Endothelial cell (in vitro differentiated cells): ENCODE measurements around the gene FEM1B. TPM values are rescaled to one million over a fixed set of nuclear protein-coding genes. Genes with fewer than 3 reads are reported as not detected.

Experiments used
- DNase-seq: peaks from one replicate; pipeline ENCODE4 v3.0.0; 2021; ENCODE audit warnings: low spot score
- H3K27ac Mint-ChIP-seq: one replicate; pipeline ENCODE4 v1.8.0; 2021; ENCODE audit warnings: mixed read lengths, inconsistent platforms; ENCODE audit not compliant: unreplicated experiment
- H3K27me3 Mint-ChIP-seq: one replicate; pipeline ENCODE4 v1.8.0; 2021; ENCODE audit warnings: mild to moderate bottlenecking, moderate library complexity, mixed read lengths, inconsistent platforms; ENCODE audit not compliant: unreplicated experiment
- H3K36me3 Mint-ChIP-seq: one replicate; pipeline ENCODE4 v1.8.0; 2021; ENCODE audit warnings: mild to moderate bottlenecking, low read depth, mixed read lengths, inconsistent platforms; ENCODE audit not compliant: unreplicated experiment
- H3K4me1 Mint-ChIP-seq: one replicate; pipeline ENCODE4 v1.8.0; 2021; ENCODE audit warnings: mild to moderate bottlenecking, mixed read lengths, inconsistent platforms; ENCODE audit not compliant: unreplicated experiment
- H3K4me3 Mint-ChIP-seq: one replicate; pipeline ENCODE4 v1.8.0; 2021; ENCODE audit warnings: mild to moderate bottlenecking, mixed read lengths, inconsistent platforms; ENCODE audit not compliant: unreplicated experiment
- H3K9me3 Mint-ChIP-seq: one replicate; pipeline ENCODE4 v1.8.0; 2021; ENCODE audit warnings: mixed read lengths, inconsistent platforms; ENCODE audit not compliant: unreplicated experiment
- total RNA-seq: library from RNA; stranded (reverse); fragmentation: NEBNext Ultra II Directional; extraction: Animal tissue kit (Norgen Biotek cat#: 25700); gene quantifications from one replicate; pipeline ENCODE4 v1.2.1, GENCODE V29; 2021; ENCODE audit not compliant: unreplicated experiment
- TF ChIP-seq, protein P1 (sequence below): fragments of 200-600 bp; sonication (generic); IDR thresholded peaks from one replicate; pipeline ENCODE4 v1.5.0; 2021; ENCODE audit warnings: antibody characterized with exemption; ENCODE audit not compliant: unreplicated experiment

Gene FEM1B
- total RNA-seq, 1 donor from 2014 or later = 47.8 TPM

- TF ChIP-seq, protein P1, sequence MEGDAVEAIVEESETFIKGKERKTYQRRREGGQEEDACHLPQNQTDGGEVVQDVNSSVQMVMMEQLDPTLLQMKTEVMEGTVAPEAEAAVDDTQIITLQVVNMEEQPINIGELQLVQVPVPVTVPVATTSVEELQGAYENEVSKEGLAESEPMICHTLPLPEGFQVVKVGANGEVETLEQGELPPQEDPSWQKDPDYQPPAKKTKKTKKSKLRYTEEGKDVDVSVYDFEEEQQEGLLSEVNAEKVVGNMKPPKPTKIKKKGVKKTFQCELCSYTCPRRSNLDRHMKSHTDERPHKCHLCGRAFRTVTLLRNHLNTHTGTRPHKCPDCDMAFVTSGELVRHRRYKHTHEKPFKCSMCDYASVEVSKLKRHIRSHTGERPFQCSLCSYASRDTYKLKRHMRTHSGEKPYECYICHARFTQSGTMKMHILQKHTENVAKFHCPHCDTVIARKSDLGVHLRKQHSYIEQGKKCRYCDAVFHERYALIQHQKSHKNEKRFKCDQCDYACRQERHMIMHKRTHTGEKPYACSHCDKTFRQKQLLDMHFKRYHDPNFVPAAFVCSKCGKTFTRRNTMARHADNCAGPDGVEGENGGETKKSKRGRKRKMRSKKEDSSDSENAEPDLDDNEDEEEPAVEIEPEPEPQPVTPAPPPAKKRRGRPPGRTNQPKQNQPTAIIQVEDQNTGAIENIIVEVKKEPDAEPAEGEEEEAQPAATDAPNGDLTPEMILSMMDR = no peak
- no peaks in the 10 kb centered on the region for H3K9me3 Mint-ChIP-seq
Measured at GRCh38 chr15:68259883-68260282, 17.7 kb upstream of the FEM1B start.

DNA sequence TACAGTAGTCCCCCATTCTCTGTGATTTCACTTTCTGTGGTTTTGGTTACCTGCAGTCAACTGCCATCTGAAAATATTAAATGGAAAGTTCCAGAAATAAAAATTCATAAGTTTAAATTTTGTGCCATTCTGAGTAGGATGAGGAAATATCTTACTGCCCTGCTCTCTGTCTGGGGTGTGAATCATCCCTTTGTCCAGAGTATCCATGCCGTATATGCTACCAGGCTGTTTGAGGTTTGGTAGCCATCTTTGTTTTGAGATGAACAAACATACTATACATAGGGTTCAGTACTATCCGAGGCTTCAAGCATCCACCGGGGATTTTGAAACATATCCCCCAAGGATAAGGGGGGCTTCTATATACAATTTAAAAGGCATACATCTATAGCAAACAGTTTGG, 16.3 kb upstream of the FEM1B start:
- no peaks in the 10 kb centered on the region for H3K9me3 Mint-ChIP-seq

More at GRCh38 chr15:68259883-68260282, 17.7 kb upstream of the FEM1B start:
- Mint-ChIP-seq H3K4me3 (no peak overlapping the region), H3K36me3 (no peaks in the 10 kb centered on the region), H3K4me1 (no peaks in the 10 kb centered on the region), H3K27ac (no peak overlapping the region), H3K27me3 (no peaks in the 10 kb centered on the region)
- no peak for DNase-seq

GRCh38 chr15:68261980-68262379, 15.6 kb upstream of the FEM1B start:
- H3K9me3 Mint-ChIP-seq = no peaks in the 10 kb centered on the region
- H3K4me1 Mint-ChIP-seq = no peaks in the 10 kb centered on the region
- H3K4me3 Mint-ChIP-seq = no peak overlapping the region
- H3K36me3 Mint-ChIP-seq = no peaks in the 10 kb centered on the region
- DNase-seq = no peak
- TF ChIP-seq, protein P1 = no peak
- H3K27me3 Mint-ChIP-seq = no peaks in the 10 kb centered on the region
- no peak overlapping the region for H3K27ac Mint-ChIP-seq

More for the DNA sequence above, 16.3 kb upstream of the FEM1B start:
- TF ChIP-seq, protein P1 = no peak
- DNase-seq = no peak
- H3K27ac Mint-ChIP-seq = no peak overlapping the region
- no peak overlapping the region for H3K4me3 Mint-ChIP-seq
- no peaks in the 10 kb centered on the region for H3K36me3 Mint-ChIP-seq
- no peaks in the 10 kb centered on the region for H3K27me3 Mint-ChIP-seq
- H3K4me1 Mint-ChIP-seq = no peaks in the 10 kb centered on the region

DNA sequence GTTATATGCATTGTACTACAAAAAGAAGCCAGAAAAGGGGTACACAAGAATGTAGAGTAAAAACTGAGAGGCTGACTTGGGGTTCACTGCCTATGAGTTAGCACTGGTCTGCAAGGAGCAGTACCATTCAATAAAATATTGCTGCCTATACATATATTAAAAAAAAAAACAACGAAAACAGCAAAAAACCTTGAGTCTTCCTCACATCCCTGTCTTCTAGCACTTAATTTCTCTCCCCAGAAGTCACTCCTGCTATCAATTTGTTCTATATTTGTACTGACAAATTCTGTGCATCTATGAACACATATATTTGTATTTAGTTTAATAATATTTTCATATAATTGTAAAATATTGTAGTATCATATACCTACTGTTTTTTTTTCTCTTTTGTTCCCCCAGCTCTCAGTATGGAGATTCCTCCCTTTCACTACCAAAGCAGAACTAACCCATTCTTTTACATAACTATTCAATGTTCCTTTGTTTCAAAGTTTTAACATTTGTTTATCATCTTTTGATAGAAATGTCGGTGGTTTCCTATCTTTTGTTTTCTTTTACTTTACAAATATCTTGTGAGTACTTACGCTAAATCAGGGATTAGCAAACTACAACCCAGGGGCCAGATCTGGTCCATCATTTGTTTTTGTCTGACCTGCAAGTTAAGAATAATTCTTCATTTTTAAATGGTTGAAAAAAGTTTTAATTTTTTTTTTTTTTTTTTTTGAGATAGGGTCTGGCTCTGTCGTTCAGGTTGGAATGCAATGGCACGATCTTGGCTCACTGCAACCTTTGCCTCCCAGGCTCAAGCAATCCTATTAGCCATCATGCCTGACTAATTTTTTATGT, 14.8 kb upstream of the FEM1B start:
- H3K4me1 Mint-ChIP-seq = no peaks in the 10 kb centered on the region
- no peak for DNase-seq

DNA sequence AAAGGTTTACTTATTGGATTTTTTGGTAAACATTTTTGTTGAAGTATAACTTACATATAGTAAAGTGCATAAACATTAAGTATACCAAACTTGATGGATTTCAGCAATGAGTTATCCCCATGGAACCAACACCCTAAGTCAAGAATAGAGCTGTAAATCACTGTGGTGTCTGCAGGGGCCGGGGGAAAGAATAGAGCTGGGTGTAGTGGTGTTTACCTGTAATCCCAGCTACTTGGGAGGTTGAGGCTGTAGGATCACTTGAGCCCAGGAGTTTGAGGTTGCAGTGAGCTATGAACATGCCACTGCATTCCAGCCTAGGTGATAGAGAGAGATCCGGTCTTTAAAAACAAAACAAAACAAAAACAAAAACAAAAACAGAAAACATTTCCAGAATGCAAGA, 13.3 kb upstream of the FEM1B start:
- H3K4me3 Mint-ChIP-seq = no peak overlapping the region
- H3K27ac Mint-ChIP-seq = no peak overlapping the region
- H3K9me3 Mint-ChIP-seq = no peaks in the 10 kb centered on the region
- TF ChIP-seq, protein P1 = no peak
- H3K36me3 Mint-ChIP-seq = no peaks in the 10 kb centered on the region
- no peaks in the 10 kb centered on the region for H3K4me1 Mint-ChIP-seq
- no peaks in the 10 kb centered on the region for H3K27me3 Mint-ChIP-seq
- DNase-seq = no peak

More for the DNA sequence above, 14.8 kb upstream of the FEM1B start:
- H3K9me3 Mint-ChIP-seq = no peaks in the 10 kb centered on the region
- H3K36me3 Mint-ChIP-seq = no peaks in the 10 kb centered on the region
- H3K4me3 Mint-ChIP-seq = no peak overlapping the region
- TF ChIP-seq, protein P1 = no peak
- H3K27me3 Mint-ChIP-seq = no peaks in the 10 kb centered on the region
- H3K27ac Mint-ChIP-seq = no peak overlapping the region
